KOPT-K1 (cell line): ENCODE results near the gene METTL16.
"Not testable (repeated sequence)": the region's sequence is repeated elsewhere in the genome, so short reads cannot be mapped to it uniquely, and the experiment has no call there.

ENCODE experiments used
- H3K27ac ChIP-seq: fragments of 200-600 bp; sonication (generic); 2 replicates; pipeline ENCODE4 v1.5.1; 2016; ENCODE audit warnings: antibody characterized with exemption, mild to moderate bottlenecking, low read depth, low read length; ENCODE audit not compliant: poor library complexity, severe bottlenecking
- H3K36me3 ChIP-seq: fragments of 200-600 bp; sonication (generic); 2 replicates; pipeline ENCODE4 v1.5.1; 2017; ENCODE audit warnings: antibody characterized with exemption, mild to moderate bottlenecking, low read length, moderate library complexity; ENCODE audit not compliant: insufficient read depth
- H3K9me3 ChIP-seq: fragments of 200-600 bp; sonication (generic); 2 replicates; pipeline ENCODE4 v1.5.1; 2017; ENCODE audit warnings: antibody characterized with exemption, low read length, mild to moderate bottlenecking; ENCODE audit not compliant: insufficient read depth, poor library complexity, severe bottlenecking

The METTL16 gene

GRCh38 chr17:2450016-2450650 is 61.6 kb downstream of the METTL16 start:
- peaks cover 12% of the 10 kb centered on the region for H3K9me3 ChIP-seq
- peaks cover 29% of the 10 kb centered on the region for H3K36me3 ChIP-seq
- H3K27ac ChIP-seq: no peak overlapping the region

GRCh38 chr17:2449486-2449885 is 62.2 kb downstream of the METTL16 start:
- Histone ChIP-seq H3K36me3 (peaks cover 34% of the 10 kb centered on the region), H3K9me3 (peaks cover 12% of the 10 kb centered on the region), H3K27ac (no peak overlapping the region)

GRCh38 chr17:2447479-2447878 is 64.2 kb downstream of the METTL16 start:
- peaks cover 12% of the 10 kb centered on the region for H3K9me3 ChIP-seq
- not testable (repeated sequence) for H3K27ac ChIP-seq
- peaks cover 22% of the 10 kb centered on the region; the same call in 1 of the 2 replicates for H3K36me3 ChIP-seq

GRCh38 chr17:2445638-2446037 is 66.0 kb downstream of the METTL16 start:
- Histone ChIP-seq H3K9me3 (peaks cover 12% of the 10 kb centered on the region), H3K27ac (no peak overlapping the region), H3K36me3 (peaks cover 31% of the 10 kb centered on the region)

- no peak overlapping the region for H3K27ac ChIP-seq
- peaks cover 12% of the 10 kb centered on the region for H3K9me3 ChIP-seq
- H3K36me3 ChIP-seq: peaks cover 39% of the 10 kb centered on the region
Observed at GRCh38 chr17:2444382-2444781, 67.3 kb downstream of the METTL16 start.

- Histone ChIP-seq H3K36me3 (peaks cover 59% of the 10 kb centered on the region), H3K27ac (no peak overlapping the region), H3K9me3 (peaks cover 12% of the 10 kb centered on the region)
Observed at GRCh38 chr17:2442166-2442565, 69.5 kb downstream of the METTL16 start.

- peaks cover 2% of the 10 kb centered on the region for H3K9me3 ChIP-seq
- no peak overlapping the region for H3K27ac ChIP-seq
- peaks cover 64% of the 10 kb centered on the region for H3K36me3 ChIP-seq
Observed at GRCh38 chr17:2440930-2441329, 70.8 kb downstream of the METTL16 start.

GRCh38 chr17:2439997-2440396 is 71.7 kb downstream of the METTL16 start:
- H3K36me3 ChIP-seq: peaks cover 66% of the 10 kb centered on the region
- H3K9me3 ChIP-seq, H3K27ac ChIP-seq: not testable (repeated sequence)

- peaks cover 74% of the 10 kb centered on the region for H3K36me3 ChIP-seq
- H3K9me3 ChIP-seq: no peaks in the 10 kb centered on the region
- no peak overlapping the region for H3K27ac ChIP-seq
Observed at GRCh38 chr17:2438823-2439222, 72.9 kb downstream of the METTL16 start.

GRCh38 chr17:2436316-2436905 is 75.3 kb downstream of the METTL16 start:
- Histone ChIP-seq H3K9me3 (no peaks in the 10 kb centered on the region), H3K27ac (no peak overlapping the region), H3K36me3 (peaks cover 96% of the 10 kb centered on the region)

GRCh38 chr17:2435862-2436261 is 75.8 kb downstream of the METTL16 start:
- H3K9me3 ChIP-seq: no peaks in the 10 kb centered on the region
- H3K36me3 ChIP-seq: peaks cover 96% of the 10 kb centered on the region
- H3K27ac ChIP-seq: no peak overlapping the region

- no peaks in the 10 kb centered on the region for H3K9me3 ChIP-seq
- H3K36me3 ChIP-seq: peaks cover 90% of the 10 kb centered on the region
- no peak overlapping the region for H3K27ac ChIP-seq
Observed at GRCh38 chr17:2435181-2435741, 76.4 kb downstream of the METTL16 start.

- H3K27ac ChIP-seq: no peak overlapping the region
- no peaks in the 10 kb centered on the region for H3K9me3 ChIP-seq
- H3K36me3 ChIP-seq: peaks cover 81% of the 10 kb centered on the region
Observed at GRCh38 chr17:2433696-2434095, 78.0 kb downstream of the METTL16 start.

- peaks cover 57% of the 10 kb centered on the region for H3K36me3 ChIP-seq
- no peak overlapping the region for H3K27ac ChIP-seq
- no peaks in the 10 kb centered on the region for H3K9me3 ChIP-seq
Observed at GRCh38 chr17:2427910-2428309, 83.8 kb downstream of the METTL16 start.

GRCh38 chr17:2427215-2427614 is 84.5 kb downstream of the METTL16 start:
- Histone ChIP-seq H3K36me3 (peaks cover 53% of the 10 kb centered on the region), H3K27ac (no peak overlapping the region), H3K9me3 (no peaks in the 10 kb centered on the region)

GRCh38 chr17:2423271-2423670 is 88.4 kb downstream of the METTL16 start:
- Histone ChIP-seq H3K9me3 (no peaks in the 10 kb centered on the region), H3K27ac (no peak overlapping the region), H3K36me3 (peaks cover 71% of the 10 kb centered on the region)
